Activated naive CD8-positive, alpha-beta T cell treated with anti-CD3 and anti-CD28 coated beads, Interleukin-2, amount 50 U/mL, for 24 hours (primary cell): ENCODE results near the gene MYLK.
"Not testable (repeated sequence)": the region's sequence is repeated elsewhere in the genome, so short reads cannot be mapped to it uniquely, and the experiment has no call there.

ENCODE experiments used
- ATAC-seq: fragments of 150-1000 bp; cut with Tn5 transposase; one replicate; pipeline ENCODE4 v1.10.0; 2021
- DNase-seq: peaks from one replicate; pipeline ENCODE4 v3.0.0; 2021
- H3K27ac Mint-ChIP-seq: one replicate; pipeline ENCODE4 v1.8.0; 2021; ENCODE audit warnings: mild to moderate bottlenecking, mixed read lengths
- H3K27me3 Mint-ChIP-seq: one replicate; pipeline ENCODE4 v1.8.0; 2021; ENCODE audit warnings: mixed read lengths
- H3K36me3 Mint-ChIP-seq: one replicate; pipeline ENCODE4 v1.8.0; 2021; ENCODE audit warnings: low read depth, mixed read lengths
- H3K4me1 Mint-ChIP-seq: one replicate; pipeline ENCODE4 v1.8.0; 2021; ENCODE audit warnings: mixed read lengths
- H3K4me3 Mint-ChIP-seq: one replicate; pipeline ENCODE4 v1.8.0; 2021; ENCODE audit warnings: mild to moderate bottlenecking, moderate library complexity, mixed read lengths
- H3K9me3 Mint-ChIP-seq: one replicate; pipeline ENCODE4 v1.8.0; 2021; ENCODE audit warnings: mixed read lengths

MYLK gene

DNA sequence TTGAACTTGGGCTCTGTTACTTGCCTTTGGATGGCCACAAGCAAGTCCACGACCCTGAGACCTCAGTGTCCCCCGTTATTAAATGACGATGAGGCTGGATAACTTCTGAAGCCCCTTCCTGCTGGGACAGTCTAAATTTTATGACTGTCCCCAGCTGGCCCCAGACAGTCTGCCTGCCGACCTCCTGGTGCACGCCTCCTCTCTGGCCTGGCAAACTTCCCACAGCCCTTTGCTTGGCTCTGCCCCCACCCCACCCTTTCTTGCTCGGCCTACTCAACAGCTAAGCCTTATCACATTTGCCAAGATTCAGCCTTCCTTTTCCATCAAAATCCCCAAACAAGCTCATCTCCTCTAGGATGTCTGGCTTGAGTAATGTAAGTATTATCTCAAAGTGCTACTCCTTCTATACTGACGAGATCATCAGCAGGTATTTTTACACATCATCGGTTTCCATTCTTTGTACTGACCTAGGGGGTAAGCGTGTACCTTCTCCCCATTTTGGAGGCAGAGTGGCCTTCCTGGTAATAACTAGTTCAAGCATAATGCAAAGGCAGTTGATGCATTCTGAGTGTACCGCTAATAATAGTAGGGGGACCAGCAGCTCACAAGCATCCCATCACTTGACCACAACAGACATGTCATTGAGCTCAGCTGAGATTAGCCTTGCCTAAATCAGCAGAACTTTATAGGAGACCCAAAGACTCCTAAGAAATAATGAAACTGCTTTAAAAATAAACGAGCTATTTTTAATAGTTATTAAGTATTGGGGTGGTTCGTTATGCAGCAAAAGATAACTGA is 178.4 kb downstream of the MYLK start:
- H3K9me3 Mint-ChIP-seq = no peaks in the 10 kb centered on the region
- no peaks in the 10 kb centered on the region for H3K4me1 Mint-ChIP-seq
- no peak overlapping the region for H3K4me3 Mint-ChIP-seq

DNA sequence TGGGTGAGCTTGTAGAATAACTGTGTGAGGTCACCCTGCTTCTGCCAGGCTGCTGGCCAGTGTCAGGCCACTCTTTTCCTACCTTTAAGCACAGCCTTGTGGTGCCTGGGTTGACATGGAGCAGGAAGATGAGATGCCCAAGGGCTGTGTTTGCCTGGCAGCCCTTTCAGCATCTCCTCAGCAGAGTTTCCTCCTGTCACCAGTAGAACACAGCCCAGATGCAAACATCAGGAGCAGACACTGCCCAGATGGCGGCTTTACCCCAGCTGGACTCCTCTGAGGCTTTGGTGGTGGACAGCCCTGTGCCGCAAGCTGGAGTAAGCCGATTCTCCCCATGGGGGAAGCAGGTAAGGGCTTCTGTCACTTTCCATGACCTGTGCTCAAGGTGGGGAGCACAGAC is 180.5 kb downstream of the MYLK start:
- not testable (repeated sequence) for ATAC-seq, H3K4me1 Mint-ChIP-seq, H3K27me3 Mint-ChIP-seq, H3K27ac Mint-ChIP-seq, H3K36me3 Mint-ChIP-seq, H3K4me3 Mint-ChIP-seq, DNase-seq, H3K9me3 Mint-ChIP-seq

More for the DNA sequence above, 178.4 kb downstream of the MYLK start:
- DNase-seq (no peak), ATAC-seq (no peak)
- Mint-ChIP-seq H3K27me3 (no peaks in the 10 kb centered on the region), H3K36me3 (no peaks in the 10 kb centered on the region), H3K27ac (no peak overlapping the region)

DNA sequence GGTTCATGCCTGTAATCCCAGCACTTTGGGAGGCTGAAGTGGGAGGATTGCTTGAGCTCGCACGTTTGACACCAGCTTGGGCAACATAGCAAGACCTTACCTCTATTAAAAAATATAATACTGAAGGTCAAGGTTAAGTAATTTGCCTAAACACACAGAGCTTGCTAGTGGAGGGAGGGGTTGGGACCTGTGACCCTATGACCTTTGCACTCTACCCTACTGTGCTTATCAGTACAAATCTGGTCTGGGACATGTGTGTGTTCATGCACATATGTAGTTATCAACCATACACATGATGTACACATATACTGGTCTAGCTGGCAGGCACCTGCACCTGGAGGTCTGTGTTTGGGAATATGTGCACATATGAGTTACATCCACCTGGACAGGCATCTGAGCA is 181.4 kb downstream of the MYLK start:
- H3K4me3 Mint-ChIP-seq = no peak overlapping the region
- no peak for ATAC-seq
- no peak overlapping the region for H3K27ac Mint-ChIP-seq

DNA sequence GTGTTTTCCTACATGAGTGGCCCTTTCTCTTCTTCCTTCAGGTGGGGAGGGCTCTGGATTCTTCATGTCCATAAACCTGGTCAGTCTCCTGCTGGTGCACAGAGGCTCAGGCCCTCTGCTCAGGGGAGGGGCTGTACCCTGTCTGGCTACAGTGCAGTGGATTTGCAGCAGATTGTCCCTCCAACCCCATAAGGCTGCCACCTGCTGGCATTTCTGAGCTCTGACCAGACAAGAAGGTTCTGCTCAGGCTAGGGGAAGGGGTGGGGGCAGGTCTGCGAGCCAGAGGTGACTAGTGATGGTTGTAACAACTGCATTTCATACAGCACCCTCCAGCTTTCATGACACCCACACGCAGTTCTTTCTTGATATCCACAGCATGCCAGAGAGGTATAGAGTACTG is 182.1 kb downstream of the MYLK start:
- H3K27ac Mint-ChIP-seq, H3K36me3 Mint-ChIP-seq, ATAC-seq, H3K27me3 Mint-ChIP-seq, H3K4me1 Mint-ChIP-seq, H3K4me3 Mint-ChIP-seq, H3K9me3 Mint-ChIP-seq: not testable (repeated sequence)
- peak; percentile 16 for DNase-seq

More for the DNA sequence above, 181.4 kb downstream of the MYLK start:
- Mint-ChIP-seq H3K9me3 (no peaks in the 10 kb centered on the region), H3K36me3 (no peaks in the 10 kb centered on the region), H3K4me1 (no peaks in the 10 kb centered on the region), H3K27me3 (no peaks in the 10 kb centered on the region)
- DNase-seq = no peak

- Mint-ChIP-seq H3K9me3 (no peaks in the 10 kb centered on the region), H3K4me3 (no peak overlapping the region), H3K4me1 (no peaks in the 10 kb centered on the region), H3K27me3 (no peaks in the 10 kb centered on the region), H3K36me3 (no peaks in the 10 kb centered on the region), H3K27ac (no peak overlapping the region)
- no peak for DNase-seq
- no peak for ATAC-seq
These were observed 183.1 kb downstream of the MYLK start for GRCh38 chr3:123700791-123701722.

- ATAC-seq (no peak), DNase-seq (no peak)
- Mint-ChIP-seq H3K9me3 (no peaks in the 10 kb centered on the region), H3K27ac (no peak overlapping the region), H3K4me1 (no peaks in the 10 kb centered on the region), H3K36me3 (no peaks in the 10 kb centered on the region), H3K27me3 (no peaks in the 10 kb centered on the region), H3K4me3 (no peak overlapping the region)
These were observed 185.3 kb downstream of the MYLK start for GRCh38 chr3:123698813-123699212.

DNA sequence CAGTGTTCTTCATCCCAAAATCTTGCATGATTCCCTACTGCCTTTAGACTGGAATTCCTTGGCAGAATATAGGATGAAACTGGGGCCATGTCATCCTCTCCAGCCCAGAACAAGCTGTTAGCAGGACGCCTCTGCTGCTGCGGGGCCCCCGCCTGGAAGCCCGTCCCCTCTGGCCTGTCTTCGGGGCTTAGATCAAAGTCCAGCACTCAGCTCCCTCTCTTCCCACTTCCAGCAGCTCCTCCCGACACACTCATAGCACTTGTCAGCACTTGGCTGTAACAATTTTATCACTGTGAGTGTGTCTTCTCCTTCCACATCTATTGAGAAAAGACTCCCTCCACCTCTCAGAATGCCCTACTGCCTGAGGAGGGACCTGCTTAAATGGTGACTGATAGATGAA is 187.3 kb downstream of the MYLK start:
- peaks cover 2% of the 10 kb centered on the region for H3K27me3 Mint-ChIP-seq
- H3K27ac Mint-ChIP-seq = no peak overlapping the region
- DNase-seq = no peak
- H3K36me3 Mint-ChIP-seq = no peaks in the 10 kb centered on the region
- no peaks in the 10 kb centered on the region for H3K4me1 Mint-ChIP-seq
- no peaks in the 10 kb centered on the region for H3K9me3 Mint-ChIP-seq
- H3K4me3 Mint-ChIP-seq = no peak overlapping the region
- ATAC-seq = no peak

DNA sequence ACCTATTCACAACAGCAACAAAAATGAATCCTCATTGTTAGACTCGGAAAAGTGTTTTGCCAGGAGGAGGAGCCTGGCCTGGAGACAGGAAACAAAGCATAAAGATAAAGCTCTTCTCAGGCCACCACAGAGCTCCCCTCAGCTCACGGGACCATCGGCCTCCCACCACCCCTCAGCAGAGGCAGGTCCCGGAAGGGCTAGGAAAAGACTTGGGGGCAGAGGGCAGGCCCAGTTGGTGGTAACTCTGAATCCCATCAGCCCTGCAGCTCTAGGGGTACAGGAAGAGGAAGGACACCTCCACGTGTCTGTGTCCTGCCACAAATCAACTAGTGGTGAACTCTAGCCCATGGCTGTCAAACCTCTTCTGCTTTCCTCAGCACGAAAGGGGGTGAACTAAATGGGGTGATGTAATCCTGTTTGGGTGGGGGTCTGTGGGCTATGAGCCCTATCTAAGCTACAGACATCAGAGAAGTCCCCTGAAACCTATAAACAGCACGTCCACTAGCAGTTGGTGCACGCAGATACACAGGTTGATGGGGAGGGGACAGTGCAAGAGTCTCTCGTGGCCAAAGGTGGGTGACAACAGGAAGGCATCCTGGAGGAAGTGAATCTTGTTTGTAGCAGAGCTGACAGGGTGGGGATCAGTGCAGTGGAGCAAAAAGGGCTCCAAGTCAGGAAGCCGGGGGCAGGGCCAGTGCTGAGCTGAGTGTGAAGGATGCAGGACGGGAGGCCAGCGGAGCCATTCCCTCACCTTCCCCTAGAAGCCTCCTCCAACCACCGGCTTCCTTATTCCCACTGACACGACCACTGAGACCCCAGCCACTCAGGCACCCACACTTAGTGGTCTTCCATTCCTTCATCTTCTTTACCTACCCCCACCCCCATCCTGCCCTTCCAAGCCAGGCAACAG is 188.1 kb downstream of the MYLK start:
- ATAC-seq = no peak

GRCh38 chr3:123695152-123695551 is 189.0 kb downstream of the MYLK start:
- no peak overlapping the region for H3K4me3 Mint-ChIP-seq
- H3K36me3 Mint-ChIP-seq = no peaks in the 10 kb centered on the region
- no peak overlapping the region for H3K27ac Mint-ChIP-seq
- peaks cover 2% of the 10 kb centered on the region for H3K27me3 Mint-ChIP-seq
- DNase-seq (no peak), ATAC-seq (no peak)
- H3K9me3 Mint-ChIP-seq = no peaks in the 10 kb centered on the region
- H3K4me1 Mint-ChIP-seq = no peaks in the 10 kb centered on the region

More for the DNA sequence above, 188.1 kb downstream of the MYLK start:
- Mint-ChIP-seq H3K9me3 (no peaks in the 10 kb centered on the region), H3K4me1 (no peaks in the 10 kb centered on the region), H3K27ac (no peak overlapping the region), H3K27me3 (peaks cover 2% of the 10 kb centered on the region), H3K4me3 (no peak overlapping the region), H3K36me3 (no peaks in the 10 kb centered on the region)
- DNase-seq = no peak

GRCh38 chr3:123694366-123695087 is 189.6 kb downstream of the MYLK start:
- ATAC-seq = no peak
- H3K4me1 Mint-ChIP-seq = no peaks in the 10 kb centered on the region
- H3K27me3 Mint-ChIP-seq = peaks cover 2% of the 10 kb centered on the region
- no peak for DNase-seq
- no peak overlapping the region for H3K4me3 Mint-ChIP-seq
- H3K36me3 Mint-ChIP-seq = no peaks in the 10 kb centered on the region
- no peak overlapping the region for H3K27ac Mint-ChIP-seq
- no peaks in the 10 kb centered on the region for H3K9me3 Mint-ChIP-seq

- no peaks in the 10 kb centered on the region for H3K36me3 Mint-ChIP-seq
- no peak overlapping the region for H3K4me3 Mint-ChIP-seq
- no peaks in the 10 kb centered on the region for H3K4me1 Mint-ChIP-seq
- DNase-seq (no peak), ATAC-seq (no peak)
- H3K27me3 Mint-ChIP-seq = peaks cover 2% of the 10 kb centered on the region
- no peaks in the 10 kb centered on the region for H3K9me3 Mint-ChIP-seq
- no peak overlapping the region for H3K27ac Mint-ChIP-seq
These were observed 190.4 kb downstream of the MYLK start for GRCh38 chr3:123693584-123694190.

GRCh38 chr3:123692671-123693070 is 191.5 kb downstream of the MYLK start:
- H3K4me3 Mint-ChIP-seq = no peak overlapping the region
- no peak overlapping the region for H3K27ac Mint-ChIP-seq
- no peaks in the 10 kb centered on the region for H3K36me3 Mint-ChIP-seq
- DNase-seq = no peak
- no peaks in the 10 kb centered on the region for H3K9me3 Mint-ChIP-seq
- H3K4me1 Mint-ChIP-seq = no peaks in the 10 kb centered on the region
- H3K27me3 Mint-ChIP-seq = peaks cover 7% of the 10 kb centered on the region
- ATAC-seq = no peak

DNA sequence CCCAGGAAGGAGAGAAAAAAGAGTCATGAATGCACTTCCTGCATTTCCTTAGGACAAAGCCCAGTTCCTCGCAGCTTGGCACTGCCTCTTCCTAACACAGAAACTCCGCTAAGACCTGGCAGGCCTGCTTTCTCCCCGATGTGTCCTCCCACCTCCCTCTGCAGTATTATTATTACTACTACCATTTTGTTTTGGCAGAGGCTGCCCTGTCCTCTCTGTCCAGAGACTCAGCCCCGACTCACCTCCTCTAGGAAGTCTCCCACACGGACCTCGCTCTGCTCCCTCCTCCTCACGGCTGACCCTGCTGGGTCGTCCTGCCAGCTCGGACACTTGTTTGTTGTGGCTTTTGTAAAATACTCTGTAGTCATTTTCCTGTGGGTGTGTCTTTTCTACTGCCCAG is 192.1 kb downstream of the MYLK start:
- H3K9me3 Mint-ChIP-seq = no peaks in the 10 kb centered on the region
- no peak overlapping the region for H3K27ac Mint-ChIP-seq
- no peak for ATAC-seq
- DNase-seq = no peak
- no peaks in the 10 kb centered on the region for H3K4me1 Mint-ChIP-seq
- no peaks in the 10 kb centered on the region for H3K36me3 Mint-ChIP-seq
- H3K4me3 Mint-ChIP-seq = no peak overlapping the region
- H3K27me3 Mint-ChIP-seq = peaks cover 7% of the 10 kb centered on the region
